IMR-90 (cell line): ENCODE measurements around the gene ETFRF1. TPM values are rescaled to one million over a fixed set of nuclear protein-coding genes. Genes with fewer than 3 reads are reported as not detected.
A peak's percentile ranks its signal among the peaks of the same experiment; 100 is the strongest.

Experiments
- ATAC-seq: fragments of 200-7000 bp; cut with Tn5 transposase; 2 replicates; pipeline ENCODE4 v1.9.1; 2020; ENCODE audit warnings: low read depth, mild to moderate bottlenecking, moderate library complexity
- BruUV-seq: library from RNA; stranded (reverse); fragments of 400-500 nt; replicated peaks from 2 replicates; lab custom pipeline; 2021; lab: Mats Ljungman, UMichigan
- CTCF ChIA-PET: fragments of 300-600 bp; formaldehyde crosslinking; extraction: SDS; loops from one replicate; lab custom pipeline; 2021; ENCODE audit warnings: antibody characterized with exemption; lab: Yijun Ruan, JAX
- POLR2A ChIA-PET: fragments of 300-600 bp; sonication (Branson Sonifier 250); formaldehyde crosslinking; loops from one replicate; lab custom pipeline; 2022; ENCODE audit warnings: antibody characterized with exemption; ENCODE audit not compliant: unreplicated experiment; lab: Charles Lee
- DNase-seq: peaks from one replicate; pipeline ENCODE4 v3.0.0; 2013
- H2AFZ ChIP-seq: replicated peaks from 2 replicates; pipeline ENCODE3; 2013; ENCODE audit warnings: low read length, mild to moderate bottlenecking; ENCODE audit not compliant: poor library complexity
- H2AK5ac ChIP-seq: 2 replicates; pipeline ENCODE4 v1.6.1; 2013; ENCODE audit warnings: low read depth, low read length, inconsistent platforms
- H2AK9ac ChIP-seq: replicated peaks from 2 replicates; pipeline ENCODE3; 2013; ENCODE audit warnings: mild to moderate bottlenecking, low read depth, low read length, moderate library complexity; ENCODE audit not compliant: poor library complexity
- H2BK120ac ChIP-seq: 2 replicates; pipeline ENCODE4 v1.6.1; 2013; ENCODE audit warnings: low read depth, low read length, inconsistent platforms
- H2BK15ac ChIP-seq: 3 replicates; pipeline ENCODE4 v1.6.1; 2013; ENCODE audit warnings: low read depth, low read length, inconsistent platforms
- H2BK20ac ChIP-seq: 2 replicates; pipeline ENCODE4 v1.6.1; 2013; ENCODE audit warnings: low read depth, mild to moderate bottlenecking, inconsistent platforms, low read length, moderate library complexity
- H2BK5ac ChIP-seq: 2 replicates; pipeline ENCODE4 v1.6.1; 2013; ENCODE audit warnings: mild to moderate bottlenecking, low read depth, low read length, inconsistent platforms; ENCODE audit not compliant: poor library complexity, severe bottlenecking
- H3K14ac ChIP-seq: replicated peaks from 2 replicates; pipeline ENCODE4 v1.6.1; 2013; ENCODE audit warnings: low read depth, low read length, inconsistent platforms
- H3K18ac ChIP-seq: 2 replicates; pipeline ENCODE4 v1.6.1; 2013; ENCODE audit warnings: low read depth, low read length, control low read depth
- H3K23ac ChIP-seq: 2 replicates; pipeline ENCODE4 v1.6.1; 2013; ENCODE audit warnings: low read depth, low read length, inconsistent platforms
- H3K27ac ChIP-seq: 2 replicates; pipeline ENCODE4 v1.5.1; 2013; ENCODE audit warnings: mild to moderate bottlenecking, control low read depth, low read length; ENCODE audit not compliant: insufficient read depth
- H3K27me3 ChIP-seq: 2 replicates; pipeline ENCODE4 v1.6.1; 2013; ENCODE audit warnings: low read length; ENCODE audit not compliant: control insufficient read depth, insufficient read depth
- H3K36me3 ChIP-seq: 2 replicates; pipeline ENCODE4 v1.6.1; 2013; ENCODE audit warnings: low read length, mixed read lengths; ENCODE audit not compliant: control insufficient read depth, insufficient read depth
- H3K4ac ChIP-seq: 2 replicates; pipeline ENCODE4 v1.6.1; 2013; ENCODE audit warnings: low read depth, low read length, inconsistent platforms
- H3K4me1 ChIP-seq: 2 replicates; pipeline ENCODE4 v1.6.1; 2013; ENCODE audit warnings: low read length, mixed read lengths; ENCODE audit not compliant: control insufficient read depth, insufficient read depth
- H3K4me2 ChIP-seq: 2 replicates; pipeline ENCODE4 v1.6.1; 2013; ENCODE audit warnings: low read depth, mild to moderate bottlenecking, control low read depth, low read length, moderate library complexity
- H3K4me3 ChIP-seq: 2 replicates; pipeline ENCODE4 v1.5.1; 2013; ENCODE audit warnings: low read depth, mild to moderate bottlenecking, control low read depth, low read length, moderate library complexity; ENCODE audit not compliant: insufficient read depth
- H3K56ac ChIP-seq: 2 replicates; pipeline ENCODE4 v1.6.1; 2013; ENCODE audit warnings: low read length, inconsistent platforms; ENCODE audit not compliant: insufficient read depth; ENCODE audit errors: extremely low read depth
- H3K79me1 ChIP-seq, 2 experiments: 2 replicates each; pipeline ENCODE4 v1.6.1; 2013; ENCODE audit warnings: low read length in 2 of 2, inconsistent platforms in 1 of 2, low read depth in 1 of 2
- H3K9ac ChIP-seq: 2 replicates; pipeline ENCODE4 v1.6.1; 2013; ENCODE audit warnings: low read depth, low read length, control low read depth
- H3K9me1 ChIP-seq: 2 replicates; pipeline ENCODE4 v1.6.1; 2013; ENCODE audit warnings: low read length, inconsistent platforms; ENCODE audit not compliant: insufficient read depth
- H3K9me3 ChIP-seq: 2 replicates; pipeline ENCODE4 v1.6.1; 2013; ENCODE audit warnings: low read length; ENCODE audit not compliant: control insufficient read depth, insufficient read depth
- H4K20me1 ChIP-seq: 2 replicates; pipeline ENCODE4 v1.6.1; 2013; ENCODE audit warnings: low read length, inconsistent platforms; ENCODE audit not compliant: insufficient read depth
- H4K5ac ChIP-seq: 2 replicates; pipeline ENCODE4 v1.6.1; 2013; ENCODE audit warnings: mild to moderate bottlenecking, low read depth, low read length, control low read depth
- H4K8ac ChIP-seq, 2 experiments: 2 replicates each; pipeline ENCODE4 v1.6.1; 2013; ENCODE audit warnings: low read depth in 2 of 2, low read length in 2 of 2, control low read depth in 1 of 2, inconsistent platforms in 1 of 2
- H4K91ac ChIP-seq: 2 replicates; pipeline ENCODE4 v1.6.1; 2013; ENCODE audit warnings: low read depth, low read length, inconsistent platforms; ENCODE audit not compliant: insufficient read depth
- BHLHE40 ChIP-seq: fragments of 150-350 bp; IDR thresholded peaks from 2 replicates; pipeline ENCODE4 v1.6.1; 2016; ENCODE audit warnings: mild to moderate bottlenecking, low read depth, low read length
- CTCF ChIP-seq: conservative IDR thresholded peaks from 2 replicates; pipeline ENCODE4 v1.5.1; 2012; ENCODE audit warnings: mild to moderate bottlenecking, low read depth, low read length, improper control_type of control experiment
- MAFK ChIP-seq: IDR thresholded peaks from 2 replicates; pipeline ENCODE4 v1.6.1; 2012; ENCODE audit warnings: low read depth, low read length, improper control_type of control experiment
- MAZ ChIP-seq: IDR thresholded peaks from 2 replicates; pipeline ENCODE4 v1.6.1; 2012; ENCODE audit warnings: low read depth, mild to moderate bottlenecking, low read length, improper control_type of control experiment, moderate library complexity, borderline replicate concordance
- NFE2L2 ChIP-seq: fragments of 150-350 bp; IDR thresholded peaks from 2 replicates; pipeline ENCODE4 v1.6.1; 2016; ENCODE audit warnings: low read depth, mild to moderate bottlenecking, low read length
- RFX5 ChIP-seq: IDR thresholded peaks from 2 replicates; pipeline ENCODE4 v1.8.0; 2012; ENCODE audit warnings: low read depth, mild to moderate bottlenecking, low read length, moderate library complexity
- SMC3 ChIP-seq: fragments of 150-350 bp; IDR thresholded peaks from 2 replicates; pipeline ENCODE4 v1.6.1; 2016; ENCODE audit warnings: low read depth, mild to moderate bottlenecking, antibody characterized with exemption, low read length, moderate library complexity
- WGBS, 2 experiments: methylation state at CpG; one replicate each; pipeline versions ENCODE4 v1.1.5 to v1.1.7; 2013; ENCODE audit warnings: missing lambda C conversion rate in 2 of 2; ENCODE audit not compliant: insufficient read length in 1 of 2; ENCODE audit errors: extremely low coverage in 2 of 2; 5-methylcytosine and 5-hydroxymethylcytosine counted together
- dilution Hi-C: fragments of 300-500 bp; cut with HindIII; formaldehyde crosslinking; loops from one replicate; pipeline ENCODE4 v1.14.3; 2018; ENCODE audit warnings: low sequenced_read_pairs; ENCODE audit not compliant: unreplicated experiment
- in situ Hi-C: fragments of 300-500 bp; cut with MboI; formaldehyde crosslinking; loops from 3 replicates; pipeline ENCODE4 v1.14.3; 2019; ENCODE audit warnings: low sequenced_read_pairs, inconsistent platforms, mixed read lengths
- intact Hi-C: fragments of 100-400 bp; cut with micrococcal nuclease; formaldehyde crosslinking; loops from 2 replicates; pipeline ENCODE4 v1.10.0; 2022
- polyA plus RNA-seq, 3 experiments: library from polyadenylated mRNA; depleted of rRNA; stranded (reverse); fragments of >200 nt; gene quantifications; 2 replicates each; pipeline ENCODE4 v1.2.3, GENCODE V29; 2012; ENCODE audit warnings: low replicate concordance in 1 of 3
- total RNA-seq: library from RNA; depleted of rRNA; stranded (reverse); fragments of >200 nt; gene quantifications from 2 replicates; pipeline ENCODE4 v1.2.3, GENCODE V29; 2012

ETFRF1 gene
- total and polyA plus RNA-seq, 2 of the 4 experiments (the other 2 are of a cell fraction) = 8.6 to 14.4 TPM

DNA sequence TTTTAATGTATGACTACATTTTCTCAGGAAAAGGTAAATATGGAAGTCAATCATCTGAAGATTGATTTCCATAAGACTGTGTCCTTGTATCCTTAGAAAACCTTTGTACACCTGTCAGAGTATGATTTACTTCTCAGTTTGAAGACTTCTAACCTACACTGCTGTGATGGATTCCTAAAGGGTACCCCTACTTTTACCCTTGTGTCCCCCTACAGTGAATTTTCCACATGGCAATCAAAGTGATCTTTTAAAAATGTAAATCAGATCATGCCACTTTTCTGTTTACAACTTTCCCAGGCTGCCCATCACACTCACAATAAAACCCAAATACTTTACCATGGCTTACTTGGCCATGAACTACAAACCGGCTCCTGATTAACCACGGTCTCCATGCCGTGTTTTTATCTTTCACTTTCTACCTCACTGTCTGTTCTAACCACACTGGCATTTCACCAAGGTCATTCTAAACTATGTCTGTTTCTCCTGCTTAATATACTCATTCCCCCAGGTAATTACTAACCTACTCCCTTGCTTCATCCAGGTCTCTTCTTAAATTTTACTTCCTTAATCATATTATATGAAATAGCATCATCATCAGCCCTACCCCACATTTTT is 8.1 kb upstream of the ETFRF1 start:
- CTCF ChIA-PET = no interaction called here
- no peak for ATAC-seq

More for the DNA sequence above, 8.1 kb upstream of the ETFRF1 start:
- no TSS peak for BruUV-seq
- POLR2A ChIA-PET = no interaction called here
- 87% methylated on average over 3 of the region's 3 CpGs; no CpG with 5 or more reads in 1 of the 2 experiments for WGBS, 2 experiments
- H2BK15ac ChIP-seq = peak overlapping the region; percentile 74; the same call in 1 of the 3 replicates
- peak overlapping the region; percentile 64 for H2BK5ac ChIP-seq
- H3K9me1 ChIP-seq = peaks cover 3% of the 10 kb centered on the region; the same call in 1 of the 2 replicates
- intact Hi-C loops = no loop called here
- peak overlapping the region; percentile 84 for H4K91ac ChIP-seq
- in situ Hi-C loops = no loop called here
- peak overlapping the region; percentile 53 for H3K4ac ChIP-seq
- H3K9ac ChIP-seq = no peak overlapping the region
- no peaks in the 10 kb centered on the region for H3K79me1 ChIP-seq
- H3K27ac ChIP-seq = no peak overlapping the region
- no peak for TF ChIP-seq SMC3
- no peak for TF ChIP-seq CTCF
- TF ChIP-seq RFX5 = no peak
- no peak for TF ChIP-seq NFE2L2
- no peak for TF ChIP-seq MAFK
- no peak for TF ChIP-seq MAZ
- no peak for TF ChIP-seq BHLHE40
- no peak overlapping the region for H3K4me3 ChIP-seq
- no peak overlapping the region for H2AFZ ChIP-seq
- peak; percentile 8 for DNase-seq
- no peaks in the 10 kb centered on the region for H3K36me3 ChIP-seq
- peak overlapping the region in 1 of 2 experiments; percentile 39; a peak in 2 of 4 replicates for H4K8ac ChIP-seq
- H2AK5ac ChIP-seq = peak overlapping the region; percentile 66; the same call in 1 of the 2 replicates
- H3K4me1 ChIP-seq = peaks cover 3% of the 10 kb centered on the region
- H3K4me2 ChIP-seq = peak overlapping the region; percentile 29; the same call in 1 of the 2 replicates
- H4K20me1 ChIP-seq = no peaks in the 10 kb centered on the region
- H3K9me3 ChIP-seq = no peaks in the 10 kb centered on the region
- peak overlapping the region; percentile 57; the same call in 1 of the 2 replicates for H3K18ac ChIP-seq
- peak overlapping the region; percentile 44; the same call in 1 of the 2 replicates for H4K5ac ChIP-seq
- 0 out of 2 replicates have a peak overlapping the region, but pooled peaks have one; percentile 37 for H3K23ac ChIP-seq
- H2BK20ac ChIP-seq = peak overlapping the region; percentile 84
- peak overlapping the region; percentile 22; the same call in 1 of the 2 replicates for H3K56ac ChIP-seq
- H2BK120ac ChIP-seq = peak overlapping the region; percentile 75
- H3K27me3 ChIP-seq = no peaks in the 10 kb centered on the region
- no peak overlapping the region for H2AK9ac ChIP-seq
- dilution Hi-C loops = no loop called here
- H3K14ac ChIP-seq = peak overlapping the region; percentile 81; the same call in 1 of the 2 replicates
